ENCODE measurements around the gene CD47.

Gene CD47

DNA sequence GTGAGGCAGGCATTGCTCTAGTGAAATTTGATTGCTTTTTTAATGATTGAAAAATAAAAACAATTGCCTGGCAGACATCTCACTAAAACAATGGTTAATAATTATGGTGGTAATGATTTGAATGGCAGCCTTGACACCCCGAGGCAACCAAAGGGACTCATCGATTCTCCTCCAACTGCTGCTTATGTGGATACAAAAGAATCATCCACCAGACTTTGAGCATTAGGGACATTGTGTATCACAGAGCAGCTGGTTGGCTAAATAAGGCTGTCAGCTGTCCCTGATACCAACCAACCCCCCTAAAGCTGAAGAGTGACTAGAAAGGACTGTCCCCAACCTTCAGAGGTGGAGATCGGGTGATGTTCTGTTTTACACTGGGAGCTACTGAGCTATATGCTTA is 1.7 kb upstream of the CD47 start:
- H3K18ac ChIP-seq (ENCODE audit: low read length) = no peak overlapping the region
- H2BK120ac ChIP-seq (ENCODE audit: low read depth, low read length) = no peak overlapping the region
- peaks cover 0 to 5% (median 3%) of the 10 kb centered on the region in 3 experiments for H3K27me3 ChIP-seq (ENCODE audit: control insufficient read depth in 3 of 3, insufficient read depth in 3 of 3, low read depth in 1 of 3, low read length in 3 of 3)
- H3K23ac ChIP-seq (ENCODE audit: low read depth, low read length, poor library complexity) = no peak overlapping the region
- H3K27ac ChIP-seq (replicated peaks; ENCODE audit: low read length) = no peak overlapping the region
- no peak overlapping the region for H4K91ac ChIP-seq (ENCODE audit: low read depth, low read length, poor library complexity)
- H2AK5ac ChIP-seq (ENCODE audit: low read depth, low read length) = no peak overlapping the region
- no peak overlapping the region for H3K4ac ChIP-seq (ENCODE audit: low read length)
- no peak overlapping the region for H3K9ac ChIP-seq (ENCODE audit: low read depth, low read length, poor library complexity)
- H2BK5ac ChIP-seq (ENCODE audit: low read length) = no peak overlapping the region
- no peak overlapping the region for H2BK15ac ChIP-seq (ENCODE audit: low read length)
- H3K4me1 ChIP-seq (ENCODE audit: control insufficient read depth in 2 of 2, insufficient read depth in 1 of 2, low read depth in 1 of 2, low read length in 2 of 2) = no peaks in the 10 kb centered on the region
- H3K4me3 ChIP-seq (ENCODE audit: low read length in 2 of 2) = no peak overlapping the region
- no peaks in the 10 kb centered on the region for H3K36me3 ChIP-seq (replicated peaks in 1 of 2; ENCODE audit: control insufficient read depth in 2 of 2, insufficient read depth in 2 of 2, low read length in 2 of 2)
- no CpG with 5 or more reads among the region's 3 CpGs for WGBS, 2 donors (ENCODE audit: extremely low coverage in 2 of 2, insufficient read length in 2 of 2, insufficient replicate concordance in 1 of 2)
- no peak overlapping the region for H4K8ac ChIP-seq (ENCODE audit: low read depth, low read length)
- H2BK12ac ChIP-seq (ENCODE audit: low read length) = no peak overlapping the region
- H3K9me3 ChIP-seq (replicated peaks in 1 of 2; ENCODE audit: control insufficient read depth in 2 of 2, insufficient read depth in 1 of 2, low read depth in 1 of 2, low read length in 2 of 2) = peaks cover 0 to 5% of the 10 kb centered on the region in 2 donors
- no peak for DNase-seq (ENCODE audit: low spot score)
- H3K4me2 ChIP-seq (ENCODE audit: insufficient read depth, low read length, poor library complexity, severe bottlenecking) = no peak overlapping the region
- H3K79me1 ChIP-seq (ENCODE audit: low read depth, low read length) = no peaks in the 10 kb centered on the region
- no peak overlapping the region for H3K14ac ChIP-seq (ENCODE audit: low read length)
- no peak overlapping the region for H2AFZ ChIP-seq (ENCODE audit: low read length)

- Histone ChIP-seq H3K27ac (replicated peaks; ENCODE audit: low read length) (no peak overlapping the region), H3K4me3 (ENCODE audit: low read length in 2 of 2) (peak overlapping the region in 1 of 2 donors; percentile 91), H2BK15ac (ENCODE audit: low read length) (peak overlapping the region; percentile 94), H3K79me1 (ENCODE audit: low read depth, low read length) (no peaks in the 10 kb centered on the region), H2BK12ac (ENCODE audit: low read length) (peak overlapping the region; percentile 82), H3K36me3 (replicated peaks in 1 of 2; ENCODE audit: control insufficient read depth in 2 of 2, insufficient read depth in 2 of 2, low read length in 2 of 2) (no peaks in the 10 kb centered on the region), H2BK5ac (ENCODE audit: low read length) (peak overlapping the region; percentile 35), H3K14ac (ENCODE audit: low read length) (peak overlapping the region; percentile 74), H2AFZ (ENCODE audit: low read length) (peak overlapping the region; percentile 97), H2BK120ac (ENCODE audit: low read depth, low read length) (no peak overlapping the region), H3K9me3 (replicated peaks in 1 of 2; ENCODE audit: control insufficient read depth in 2 of 2, insufficient read depth in 1 of 2, low read depth in 1 of 2, low read length in 2 of 2) (peaks cover 0 to 5% of the 10 kb centered on the region in 2 donors), H4K91ac (ENCODE audit: low read depth, low read length, poor library complexity) (peak overlapping the region; percentile 82), H3K4me1 (ENCODE audit: control insufficient read depth in 2 of 2, insufficient read depth in 1 of 2, low read depth in 1 of 2, low read length in 2 of 2) (no peaks in the 10 kb centered on the region), H2AK5ac (ENCODE audit: low read depth, low read length) (peak overlapping the region; percentile 61), H3K4me2 (ENCODE audit: insufficient read depth, low read length, poor library complexity, severe bottlenecking) (peak overlapping the region; percentile 77), H3K9ac (ENCODE audit: low read depth, low read length, poor library complexity) (peak overlapping the region; percentile 93), H3K18ac (ENCODE audit: low read length) (peak overlapping the region; percentile 100), H3K4ac (ENCODE audit: low read length) (no peak overlapping the region), H3K23ac (ENCODE audit: low read depth, low read length, poor library complexity) (peak overlapping the region; percentile 92), H3K27me3 (ENCODE audit: control insufficient read depth in 3 of 3, insufficient read depth in 3 of 3, low read depth in 1 of 3, low read length in 3 of 3) (peaks cover 0 to 5% (median 3%) of the 10 kb centered on the region in 3 experiments), H4K8ac (ENCODE audit: low read depth, low read length) (peak overlapping the region; percentile 92)
- DNase-seq (ENCODE audit: low spot score) = no peak
- WGBS, 2 donors (ENCODE audit: extremely low coverage in 2 of 2, insufficient read length in 2 of 2, insufficient replicate concordance in 1 of 2) = no CpG with 5 or more reads among the region's 41 CpGs
These were observed 843 bp upstream of the CD47 start for GRCh38 chr3:108091498-108092250.

GRCh38 chr3:108090049-108090700 is 656 bp downstream of the CD47 start:
- Histone ChIP-seq H3K18ac (ENCODE audit: low read length) (peak overlapping the region; percentile 95), H2BK5ac (ENCODE audit: low read length) (no peak overlapping the region), H2AFZ (ENCODE audit: low read length) (peak overlapping the region; percentile 97), H3K27ac (replicated peaks; ENCODE audit: low read length) (no peak overlapping the region), H3K4me3 (ENCODE audit: low read length in 2 of 2) (peak overlapping the region; percentile 86 to 90), H3K9me3 (replicated peaks in 1 of 2; ENCODE audit: control insufficient read depth in 2 of 2, insufficient read depth in 1 of 2, low read depth in 1 of 2, low read length in 2 of 2) (peaks cover 0 to 5% of the 10 kb centered on the region in 2 donors), H3K79me1 (ENCODE audit: low read depth, low read length) (no peaks in the 10 kb centered on the region), H3K14ac (ENCODE audit: low read length) (no peak overlapping the region), H2BK15ac (ENCODE audit: low read length) (no peak overlapping the region), H3K27me3 (ENCODE audit: control insufficient read depth in 3 of 3, insufficient read depth in 3 of 3, low read depth in 1 of 3, low read length in 3 of 3) (peaks cover 0 to 5% (median 3%) of the 10 kb centered on the region in 3 experiments), H2BK12ac (ENCODE audit: low read length) (no peak overlapping the region), H3K36me3 (replicated peaks in 1 of 2; ENCODE audit: control insufficient read depth in 2 of 2, insufficient read depth in 2 of 2, low read length in 2 of 2) (no peaks in the 10 kb centered on the region), H3K4me2 (ENCODE audit: insufficient read depth, low read length, poor library complexity, severe bottlenecking) (peak overlapping the region; percentile 77), H3K23ac (ENCODE audit: low read depth, low read length, poor library complexity) (no peak overlapping the region), H2BK120ac (ENCODE audit: low read depth, low read length) (peak overlapping the region; percentile 47), H3K9ac (ENCODE audit: low read depth, low read length, poor library complexity) (peak overlapping the region; percentile 93), H3K4me1 (ENCODE audit: control insufficient read depth in 2 of 2, insufficient read depth in 1 of 2, low read depth in 1 of 2, low read length in 2 of 2) (no peaks in the 10 kb centered on the region), H4K8ac (ENCODE audit: low read depth, low read length) (no peak overlapping the region), H4K91ac (ENCODE audit: low read depth, low read length, poor library complexity) (no peak overlapping the region), H3K4ac (ENCODE audit: low read length) (no peak overlapping the region), H2AK5ac (ENCODE audit: low read depth, low read length) (no peak overlapping the region)
- no CpG with 5 or more reads among the region's 29 CpGs for WGBS, 2 donors (ENCODE audit: extremely low coverage in 2 of 2, insufficient read length in 2 of 2, insufficient replicate concordance in 1 of 2)
- peak; percentile 36 for DNase-seq (ENCODE audit: low spot score)

- H3K4ac ChIP-seq (ENCODE audit: low read length) = no peak overlapping the region
- no peak overlapping the region for H2BK120ac ChIP-seq (ENCODE audit: low read depth, low read length)
- no peak overlapping the region for H2AK5ac ChIP-seq (ENCODE audit: low read depth, low read length)
- peak overlapping the region; percentile 77 for H3K4me2 ChIP-seq (ENCODE audit: insufficient read depth, low read length, poor library complexity, severe bottlenecking)
- H3K18ac ChIP-seq (ENCODE audit: low read length) = no peak overlapping the region
- H3K36me3 ChIP-seq (replicated peaks in 1 of 2; ENCODE audit: control insufficient read depth in 2 of 2, insufficient read depth in 2 of 2, low read length in 2 of 2) = peaks cover 0 to 3% of the 10 kb centered on the region in 2 donors
- no peak for DNase-seq (ENCODE audit: low spot score)
- no peaks in the 10 kb centered on the region for H3K79me1 ChIP-seq (ENCODE audit: low read depth, low read length)
- H2AFZ ChIP-seq (ENCODE audit: low read length) = peak overlapping the region; percentile 97
- no peak overlapping the region for H4K8ac ChIP-seq (ENCODE audit: low read depth, low read length)
- peaks cover 0 to 5% (median 3%) of the 10 kb centered on the region in 3 experiments for H3K27me3 ChIP-seq (ENCODE audit: control insufficient read depth in 3 of 3, insufficient read depth in 3 of 3, low read depth in 1 of 3, low read length in 3 of 3)
- H2BK5ac ChIP-seq (ENCODE audit: low read length) = no peak overlapping the region
- H3K9ac ChIP-seq (ENCODE audit: low read depth, low read length, poor library complexity) = no peak overlapping the region
- peak overlapping the region in 1 of 2 donors; percentile 86 for H3K4me3 ChIP-seq (ENCODE audit: low read length in 2 of 2)
- no peaks in the 10 kb centered on the region for H3K4me1 ChIP-seq (ENCODE audit: control insufficient read depth in 2 of 2, insufficient read depth in 1 of 2, low read depth in 1 of 2, low read length in 2 of 2)
- no peak overlapping the region for H3K27ac ChIP-seq (replicated peaks; ENCODE audit: low read length)
- peaks cover 0 to 5% of the 10 kb centered on the region in 2 donors for H3K9me3 ChIP-seq (replicated peaks in 1 of 2; ENCODE audit: control insufficient read depth in 2 of 2, insufficient read depth in 1 of 2, low read depth in 1 of 2, low read length in 2 of 2)
- H2BK15ac ChIP-seq (ENCODE audit: low read length) = no peak overlapping the region
- no peak overlapping the region for H4K91ac ChIP-seq (ENCODE audit: low read depth, low read length, poor library complexity)
- no peak overlapping the region for H3K14ac ChIP-seq (ENCODE audit: low read length)
- H3K23ac ChIP-seq (ENCODE audit: low read depth, low read length, poor library complexity) = no peak overlapping the region
- WGBS, 2 donors (ENCODE audit: extremely low coverage in 2 of 2, insufficient read length in 2 of 2, insufficient replicate concordance in 1 of 2) = no CpG with 5 or more reads among the region's 10 CpGs
- H2BK12ac ChIP-seq (ENCODE audit: low read length) = no peak overlapping the region
These were observed 1.3 kb downstream of the CD47 start for GRCh38 chr3:108089579-108089978.
